Trophoblast cell (in vitro differentiated cells and primary cell): ENCODE results near the gene FNDC3A.

Experiments
- DNase-seq, 2 donors: peaks; one replicate each; pipeline ENCODE4 v3.0.0-alpha.2; 2016
- H2AFZ ChIP-seq: 2 replicates; pipeline ENCODE4 v1.6.1; 2013; ENCODE audit warnings: low read length, moderate library complexity, mild to moderate bottlenecking; ENCODE audit not compliant: insufficient read depth, poor library complexity
- H2AK5ac ChIP-seq: 2 replicates; pipeline ENCODE4 v1.6.1; 2013; ENCODE audit warnings: mild to moderate bottlenecking, low read length
- H2BK120ac ChIP-seq: 2 replicates; pipeline ENCODE4 v1.6.1; 2013; ENCODE audit warnings: low read length, mild to moderate bottlenecking, moderate library complexity; ENCODE audit not compliant: insufficient read depth, poor library complexity
- H2BK12ac ChIP-seq: 2 replicates; pipeline ENCODE4 v1.6.1; 2013; ENCODE audit warnings: mild to moderate bottlenecking, low read length, moderate library complexity
- H2BK5ac ChIP-seq: 2 replicates; pipeline ENCODE4 v1.6.1; 2013; ENCODE audit warnings: low read length, low read depth, moderate library complexity, mild to moderate bottlenecking; ENCODE audit not compliant: poor library complexity
- H3K14ac ChIP-seq: 2 replicates; pipeline ENCODE4 v1.6.1; 2013; ENCODE audit warnings: mild to moderate bottlenecking, low read length
- H3K18ac ChIP-seq: 2 replicates; pipeline ENCODE4 v1.6.1; 2013; ENCODE audit warnings: mild to moderate bottlenecking, low read length
- H3K23ac ChIP-seq: 2 replicates; pipeline ENCODE4 v1.6.1; 2013; ENCODE audit warnings: low read length
- H3K27ac ChIP-seq: 2 replicates; pipeline ENCODE4 v1.5.1; 2013; ENCODE audit warnings: low read depth, mild to moderate bottlenecking, inconsistent platforms, low read length, moderate library complexity
- H3K27me3 ChIP-seq: 2 replicates; pipeline ENCODE4 v1.6.1; 2013; ENCODE audit warnings: inconsistent platforms, mild to moderate bottlenecking, low read length, moderate library complexity; ENCODE audit not compliant: insufficient read depth
- H3K36me3 ChIP-seq, 2 experiments: 1 replicate in 1 of 2; 2 replicates in 1 of 2; pipeline ENCODE4 v1.6.1; 2013; ENCODE audit warnings: low read length in 2 of 2, mild to moderate bottlenecking in 2 of 2, moderate library complexity in 1 of 2; ENCODE audit not compliant: insufficient read depth in 2 of 2, control insufficient read depth in 1 of 2
- H3K4ac ChIP-seq: 2 replicates; pipeline ENCODE4 v1.6.1; 2013; ENCODE audit warnings: low read depth, mild to moderate bottlenecking, low read length, moderate library complexity
- H3K4me1 ChIP-seq, 2 experiments: 1 replicate in 1 of 2; 2 replicates in 1 of 2; pipeline ENCODE4 v1.6.1; 2013; ENCODE audit warnings: low read length in 2 of 2, mild to moderate bottlenecking in 2 of 2, moderate library complexity in 1 of 2; ENCODE audit not compliant: insufficient read depth in 2 of 2, control insufficient read depth in 1 of 2
- H3K4me2 ChIP-seq: 2 replicates; pipeline ENCODE4 v1.6.1; 2013; ENCODE audit warnings: inconsistent platforms, mild to moderate bottlenecking, low read length, moderate library complexity
- H3K4me3 ChIP-seq: 2 replicates; pipeline ENCODE4 v1.5.1; 2013; ENCODE audit warnings: mild to moderate bottlenecking, low read depth, low read length, inconsistent platforms
- H3K79me1 ChIP-seq: one replicate; pipeline ENCODE4 v1.6.1; 2013; ENCODE audit warnings: low read length
- H3K79me2 ChIP-seq: 2 replicates; pipeline ENCODE4 v1.6.1; 2013; ENCODE audit warnings: low read length, mild to moderate bottlenecking; ENCODE audit not compliant: control insufficient read depth, insufficient read depth, poor library complexity
- H3K9ac ChIP-seq: 2 replicates; pipeline ENCODE4 v1.6.1; 2013; ENCODE audit warnings: mild to moderate bottlenecking, low read length
- H3K9me3 ChIP-seq: 2 replicates; pipeline ENCODE4 v1.6.1; 2013; ENCODE audit warnings: low read depth, mild to moderate bottlenecking, control low read depth, inconsistent platforms, low read length; ENCODE audit not compliant: insufficient read depth
- H4K12ac ChIP-seq: 2 replicates; pipeline ENCODE4 v1.6.1; 2013; ENCODE audit warnings: low read depth, mild to moderate bottlenecking, low read length, moderate library complexity
- H4K8ac ChIP-seq: 2 replicates; pipeline ENCODE4 v1.6.1; 2013; ENCODE audit warnings: low read depth, mild to moderate bottlenecking, low read length, moderate library complexity
- H4K91ac ChIP-seq: one replicate; pipeline ENCODE4 v1.6.1; 2013; ENCODE audit warnings: low read depth, mild to moderate bottlenecking, low read length, moderate library complexity
- WGBS: extraction: QIAGEN DNeasy Blood & Tissue Kit; methylation state at CpG from one replicate; pipeline ENCODE4 v1.1.7; 2013; ENCODE audit warnings: missing lambda C conversion rate; ENCODE audit not compliant: insufficient read length, insufficient coverage; ENCODE audit errors: extremely low coverage; 5-methylcytosine and 5-hydroxymethylcytosine counted together

The FNDC3A gene

DNA sequence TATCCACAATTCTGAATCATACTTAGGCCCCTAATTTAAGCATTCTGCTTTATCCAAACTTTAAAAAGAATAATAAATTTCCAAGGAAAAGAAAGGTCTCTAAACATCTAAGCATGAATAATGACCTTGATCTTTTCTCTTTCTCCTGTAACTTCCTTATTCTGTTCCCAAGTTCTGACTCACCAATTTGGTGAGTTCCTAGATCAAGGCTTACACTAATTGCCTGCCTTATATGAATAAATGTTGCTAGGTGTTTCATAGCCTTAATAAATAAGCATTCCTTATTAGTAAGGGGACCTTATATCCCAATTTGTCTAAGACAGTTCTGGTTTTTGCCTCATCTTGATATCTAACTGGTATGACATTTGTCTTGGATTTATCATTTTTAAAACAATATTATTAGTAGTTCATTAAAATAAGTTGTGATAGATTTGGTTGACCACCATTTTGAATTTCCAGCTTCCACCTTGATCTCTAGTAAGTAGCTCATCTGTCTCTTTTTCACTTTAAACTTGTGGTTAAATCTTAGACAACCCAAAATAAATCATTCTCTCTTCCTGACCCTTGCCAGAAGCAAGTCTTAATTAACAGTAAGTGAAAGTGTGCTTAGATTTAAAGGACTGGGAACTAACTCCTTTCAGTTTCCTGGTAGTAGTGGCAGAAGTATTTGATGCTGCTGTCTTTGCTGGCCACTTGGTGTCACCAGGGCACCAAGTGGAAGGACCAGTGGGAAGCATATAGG, 123.2 kb downstream of the FNDC3A start:
- H2BK120ac ChIP-seq, result no peak overlapping the region
- no peak overlapping the region for H4K8ac ChIP-seq
- H2BK12ac ChIP-seq, result no peak overlapping the region
- no peak overlapping the region for H3K9ac ChIP-seq
- no peaks in the 10 kb centered on the region for H3K36me3 ChIP-seq
- no peaks in the 10 kb centered on the region for H3K79me1 ChIP-seq
- H3K14ac ChIP-seq, result no peak overlapping the region
- H3K18ac ChIP-seq, result no peak overlapping the region
- H3K23ac ChIP-seq, result no peak overlapping the region
- no peak overlapping the region for H2BK5ac ChIP-seq
- H2AFZ ChIP-seq, result no peak overlapping the region
- H3K9me3 ChIP-seq, result no peaks in the 10 kb centered on the region
- H3K4me1 ChIP-seq, result no peaks in the 10 kb centered on the region
- H4K12ac ChIP-seq, result no peak overlapping the region
- H3K27me3 ChIP-seq, result no peaks in the 10 kb centered on the region
- no peak overlapping the region for H3K4me2 ChIP-seq
- no peak overlapping the region for H2AK5ac ChIP-seq
- no peak overlapping the region for H3K4me3 ChIP-seq
- no peaks in the 10 kb centered on the region for H3K79me2 ChIP-seq
- DNase-seq, result peak in 1 of 2 donors; percentile 25
- H3K27ac ChIP-seq, result no peak overlapping the region
- H4K91ac ChIP-seq, result no peak overlapping the region
- H3K4ac ChIP-seq, result no peak overlapping the region

DNA sequence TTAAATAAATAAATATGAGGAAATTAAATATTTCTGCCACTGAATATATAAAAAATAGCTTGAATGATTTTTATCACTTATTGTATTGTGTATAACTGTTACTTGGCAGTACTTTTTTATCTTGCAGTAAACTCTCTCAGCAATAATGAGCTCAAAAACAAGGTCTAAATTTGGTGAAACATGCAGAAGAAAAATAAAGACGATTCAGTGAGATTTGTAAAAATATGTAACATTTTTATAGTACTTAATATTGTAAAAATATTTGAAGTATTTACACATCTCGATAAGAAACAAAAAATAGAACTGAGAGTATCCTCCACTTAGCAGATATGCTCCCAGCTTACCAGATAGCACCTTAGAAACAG, 123.8 kb downstream of the FNDC3A start:
- H3K9me3 ChIP-seq, result no peaks in the 10 kb centered on the region
- H3K9ac ChIP-seq, result no peak overlapping the region
- H2BK120ac ChIP-seq, result no peak overlapping the region
- H3K27ac ChIP-seq, result no peak overlapping the region
- H3K36me3 ChIP-seq, result no peaks in the 10 kb centered on the region
- no peak overlapping the region for H2AK5ac ChIP-seq
- WGBS, result no CpG with 5 or more reads among the region's 2 CpGs
- no peak overlapping the region for H3K4me2 ChIP-seq
- H3K27me3 ChIP-seq, result no peaks in the 10 kb centered on the region
- no peaks in the 10 kb centered on the region for H3K79me2 ChIP-seq
- no peak overlapping the region for H2BK5ac ChIP-seq
- no peak overlapping the region for H4K91ac ChIP-seq
- no peak overlapping the region for H4K8ac ChIP-seq
- H3K4ac ChIP-seq, result no peak overlapping the region
- H3K14ac ChIP-seq, result no peak overlapping the region
- no peaks in the 10 kb centered on the region for H3K4me1 ChIP-seq
- H2BK12ac ChIP-seq, result no peak overlapping the region
- H3K18ac ChIP-seq, result no peak overlapping the region
- no peak for DNase-seq
- no peak overlapping the region for H3K23ac ChIP-seq
- H3K79me1 ChIP-seq, result no peaks in the 10 kb centered on the region
- no peak overlapping the region for H3K4me3 ChIP-seq
- H2AFZ ChIP-seq, result no peak overlapping the region
- no peak overlapping the region for H4K12ac ChIP-seq

DNA sequence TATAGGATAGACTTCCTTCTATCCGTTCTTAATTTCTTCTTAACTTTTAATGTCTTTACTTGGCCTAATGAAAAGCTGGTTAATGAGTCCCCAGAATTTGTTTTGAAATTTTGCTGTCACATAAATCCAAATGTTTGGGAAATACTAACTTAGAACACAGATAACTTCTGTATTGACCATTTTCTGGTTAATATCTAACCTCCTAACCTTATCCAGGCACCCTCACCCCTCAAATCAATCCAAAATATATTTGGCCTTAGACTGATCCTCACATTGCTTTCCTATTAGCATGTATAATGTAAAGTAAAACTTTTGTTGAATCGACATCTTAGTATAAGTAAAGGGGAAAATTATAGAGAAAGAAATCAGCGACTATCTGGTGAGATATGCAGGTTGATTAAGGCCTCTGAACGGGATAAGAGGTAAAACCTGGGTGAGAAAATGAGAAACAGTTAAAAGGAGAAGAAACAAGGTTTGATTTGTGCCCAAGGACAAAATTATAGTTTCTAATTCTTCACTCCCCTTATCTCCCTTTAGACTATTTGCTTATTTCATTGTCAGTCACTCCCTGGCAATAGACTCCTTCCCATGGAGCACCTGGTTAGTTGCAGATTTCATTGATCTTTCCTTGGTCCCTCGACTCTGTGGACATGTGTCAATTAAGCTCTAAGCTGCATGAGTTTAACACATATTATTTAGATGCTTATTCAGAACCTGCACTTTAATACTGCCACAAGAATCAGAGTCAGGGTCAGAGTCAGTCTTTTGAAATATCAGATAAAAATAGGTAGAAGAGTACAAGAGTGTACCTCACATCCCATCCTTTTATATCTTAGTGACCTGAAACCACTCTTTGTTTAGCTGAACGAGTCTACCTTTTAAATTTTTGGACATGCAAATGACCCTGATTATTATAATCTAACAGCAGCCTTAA, 125.2 kb downstream of the FNDC3A start:
- Histone ChIP-seq H3K4me1 (no peaks in the 10 kb centered on the region), H2AFZ (no peak overlapping the region), H3K27ac (no peak overlapping the region), H3K79me2 (no peaks in the 10 kb centered on the region), H3K9me3 (no peaks in the 10 kb centered on the region), H4K12ac (no peak overlapping the region), H2BK5ac (no peak overlapping the region), H3K23ac (no peak overlapping the region), H3K4me3 (no peak overlapping the region), H3K27me3 (no peaks in the 10 kb centered on the region), H3K4ac (no peak overlapping the region), H2BK12ac (no peak overlapping the region), H2AK5ac (no peak overlapping the region), H3K14ac (no peak overlapping the region), H3K4me2 (no peak overlapping the region), H3K79me1 (no peaks in the 10 kb centered on the region), H4K91ac (no peak overlapping the region), H3K18ac (no peak overlapping the region), H2BK120ac (no peak overlapping the region), H3K36me3 (no peaks in the 10 kb centered on the region), H3K9ac (no peak overlapping the region), H4K8ac (no peak overlapping the region)
- no CpG with 5 or more reads among the region's 6 CpGs for WGBS
- DNase-seq, result no peak

DNA sequence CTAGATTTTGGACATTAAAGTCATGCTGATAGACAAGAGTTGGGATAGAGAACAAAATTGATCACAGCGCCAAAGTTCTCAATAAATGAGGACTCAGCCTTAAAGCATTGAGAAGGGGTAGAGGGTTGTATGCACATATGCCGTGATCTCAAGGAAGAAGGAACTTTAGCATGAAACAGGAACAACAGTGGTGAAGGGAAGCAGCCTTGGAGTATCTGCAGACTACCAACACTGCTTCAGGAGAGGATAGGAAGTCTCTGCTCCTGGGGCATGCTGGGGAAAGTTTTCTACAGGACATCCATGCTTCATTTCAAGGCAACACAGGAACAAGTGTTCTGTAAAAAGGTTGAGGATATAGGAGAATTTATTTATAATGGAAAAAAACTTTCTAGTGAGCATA, 132.5 kb downstream of the FNDC3A start:
- Histone ChIP-seq H3K4me3 (no peak overlapping the region), H3K9me3 (no peaks in the 10 kb centered on the region), H3K4me2 (no peak overlapping the region), H3K36me3 (no peaks in the 10 kb centered on the region), H2AK5ac (no peak overlapping the region), H4K8ac (no peak overlapping the region), H2BK120ac (no peak overlapping the region), H3K4ac (no peak overlapping the region), H3K14ac (no peak overlapping the region), H3K18ac (no peak overlapping the region), H2BK5ac (no peak overlapping the region), H4K91ac (no peak overlapping the region), H3K4me1 (no peaks in the 10 kb centered on the region), H3K79me2 (no peaks in the 10 kb centered on the region), H3K27ac (no peak overlapping the region), H3K27me3 (no peaks in the 10 kb centered on the region), H3K23ac (no peak overlapping the region), H3K9ac (no peak overlapping the region), H3K79me1 (no peaks in the 10 kb centered on the region), H2BK12ac (no peak overlapping the region), H4K12ac (no peak overlapping the region), H2AFZ (no peak overlapping the region)
- no peak for DNase-seq
- no CpG with 5 or more reads among the region's 2 CpGs for WGBS
